Measurements from ENCODE around the gene AADACL2. TPM values are rescaled to one million over a fixed set of nuclear protein-coding genes. Genes with fewer than 3 reads are reported as not detected.

The AADACL2 gene
- total RNA-seq, 1 experiment from 2014 or later, result not detected

GRCh38 chr3:151806838-151807237 lies 73.1 kb downstream of the AADACL2 start:
- Histone ChIP-seq H3K9ac (ENCODE audit: extremely low read depth, insufficient read length, low read length) (no peak overlapping the region), H2AK5ac (ENCODE audit: insufficient read length, low read length) (no peak overlapping the region), H3K23me2 (ENCODE audit: insufficient read length, low read depth, low read length, poor library complexity, severe bottlenecking) (no peaks in the 10 kb centered on the region), H2BK15ac (ENCODE audit: low read depth, low read length) (no peak overlapping the region), H3K4me2 (ENCODE audit: insufficient read depth, insufficient read length, low read length) (no peak overlapping the region), H3K4me1 (ENCODE audit: insufficient read depth, low read length) (no peaks in the 10 kb centered on the region), H2BK5ac (ENCODE audit: insufficient read length, low read length) (no peak overlapping the region), H3K56ac (ENCODE audit: insufficient read length, low read depth, low read length) (no peak overlapping the region), H4K20me1 (ENCODE audit: control insufficient read depth, insufficient read depth, insufficient read length) (no peaks in the 10 kb centered on the region), H2BK12ac (ENCODE audit: insufficient read length, low read depth, low read length) (no peak overlapping the region), H3K9me3 (ENCODE audit: control insufficient read depth, low read depth, low read length) (no peaks in the 10 kb centered on the region), H3K79me2 (ENCODE audit: insufficient read depth, low read length) (no peaks in the 10 kb centered on the region), H3K14ac (ENCODE audit: insufficient read depth, low read length) (no peak overlapping the region), H4K91ac (ENCODE audit: insufficient read length, low read depth, low read length) (no peak overlapping the region), H3K27me3 (ENCODE audit: insufficient read depth, low read length) (no peaks in the 10 kb centered on the region), H2AFZ (ENCODE audit: low read length) (no peak overlapping the region), H4K8ac (replicated peaks; ENCODE audit: insufficient read length, low read depth, low read length) (no peak overlapping the region), H3K79me1 (ENCODE audit: insufficient read depth, low read depth, low read length, poor library complexity, severe bottlenecking) (no peaks in the 10 kb centered on the region), H3K23ac (ENCODE audit: insufficient read length, low read depth, low read length) (no peak overlapping the region), H3K4ac (ENCODE audit: low read depth, low read length) (no peak overlapping the region), H3T11ph (ENCODE audit: low read length) (no peak overlapping the region), H2BK120ac (ENCODE audit: low read depth, low read length, poor library complexity, severe bottlenecking) (no peak overlapping the region), H4K5ac (ENCODE audit: insufficient read length, low read depth, low read length) (no peak overlapping the region), H3K18ac (ENCODE audit: insufficient read length, low read depth, low read length) (no peak overlapping the region), H2BK20ac (ENCODE audit: low read depth, low read length, poor library complexity, severe bottlenecking) (no peak overlapping the region), H3K27ac (ENCODE audit: insufficient read length, low read depth, low read length) (no peak overlapping the region)
- H3K9me3 Mint-ChIP-seq, result peaks cover 10 to 17% of the 10 kb centered on the region in 2 experiments
- no peak overlapping the region for H3K27ac Mint-ChIP-seq
- H3K4me3 Mint-ChIP-seq, result no peak overlapping the region
- TF ChIP-seq CTCF (conservative IDR thresholded peaks at IDR 0.05), result no peak
- H3K36me3 Mint-ChIP-seq (ENCODE audit: insufficient read depth in 1 of 3, low read depth in 3 of 3), result peaks cover 4 to 14% (median 6%) of the 10 kb centered on the region in 3 experiments; a peak in 5 of 7 replicates
- 100% methylated on average over 1 of the region's 15 CpGs for WGBS (ENCODE audit: extremely low coverage, insufficient read length, low lambda C conversion rate)
- no peaks in the 10 kb centered on the region for H3K4me1 Mint-ChIP-seq
- no peak for DNase-seq
- H3K27me3 Mint-ChIP-seq (ENCODE audit: low read depth), result no peaks in the 10 kb centered on the region

Other genes starting within 250 kb of the AADACL2 start
- gene AADAC, start 80.2 kb downstream of the AADACL2 start, total RNA-seq (2021), result not detected in 2 replicates
- not detected in 2 replicates for gene SUCNR1, start 139.7 kb downstream of the AADACL2 start, total RNA-seq (2021)